ENCODE measurements around the gene CEBPE. TPM values are rescaled to one million over a fixed set of nuclear protein-coding genes. Genes with fewer than 3 reads are reported as not detected.

Gene CEBPE
- total and polyA plus RNA-seq, 2 experiments from 2014 or later, result not detected

- Histone ChIP-seq H3K36me3 (ENCODE audit: low read depth) (peaks cover 46% of the 10 kb centered on the region), H3K27ac (no peak overlapping the region), H3K4me2 (ENCODE audit: unreplicated experiment) (peak overlapping the region; percentile 47), H3K27me3 (replicated peaks; ENCODE audit: insufficient read depth) (no peaks in the 10 kb centered on the region), H3K4me1 (ENCODE audit: insufficient read depth) (peaks cover 21% of the 10 kb centered on the region), H3K9me3 (ENCODE audit: low read depth) (no peaks in the 10 kb centered on the region), H4K20me1 (ENCODE audit: insufficient read depth) (peaks cover 5% of the 10 kb centered on the region; the same call in 1 of the 2 replicates), H3K9ac (0 out of 2 replicates have a peak overlapping the region, but pooled peaks have one; percentile 29), H3K79me2 (ENCODE audit: insufficient read depth) (peaks cover 97% of the 10 kb centered on the region), H3K4me3 (peak overlapping the region; percentile 24; the same call in 1 of the 2 replicates), H3F3A (ENCODE audit: insufficient read depth) (peaks cover 62% of the 10 kb centered on the region), H3K9me2 (ENCODE audit: insufficient read depth) (no peaks in the 10 kb centered on the region), H2AFZ (no peak overlapping the region)
- DNase-seq, result peak; percentile 23
- in situ Hi-C loops (cut with MboI), result no loop called here
- TF ChIP-seq EZH2phosphoT487 (IDR thresholded peaks at IDR 0.05; ENCODE audit: insufficient read depth, low read depth) (no peak), EZH2 (IDR thresholded peaks at IDR 0.05; ENCODE audit: insufficient read depth, poor library complexity, severe bottlenecking) (no peak)
- 67 to 75% methylated on average over 14 of the region's 14 CpGs for WGBS, 2 experiments (ENCODE audit: low coverage in 1 of 2, low lambda C conversion rate in 2 of 2, missing lambda C conversion rate in 2 of 2)
Observed at GRCh38 chr14:23067847-23068788, 50.9 kb downstream of the CEBPE start.

Small RNA genes within 50 kb of the gene (small RNA-seq; reads per million reads assigned to genes)
- gene RNU6-1138P (ENCODE audit: low read depth, low replicate concordance), result not detected

Other genes starting within 250 kb of the CEBPE start
- gene LRP10, start 247.5 kb downstream of the CEBPE start, total RNA-seq (2014; rRNA removed; shearing (Covaris generic)), result 202 and 253 TPM in 2 replicates
- gene LRP10, start 247.5 kb downstream of the CEBPE start, polyA plus RNA-seq (2016; fragmentation: Nextera tagmentation; extraction: Ambion mirVana), result 159 and 161 TPM in 2 replicates
- 0.22 TPM in 1 of 2 replicates, not detected in the other for gene REM2, start 236.0 kb downstream of the CEBPE start, total RNA-seq (2014; rRNA removed; shearing (Covaris generic))
- gene REM2, start 236.0 kb downstream of the CEBPE start, polyA plus RNA-seq (2016; fragmentation: Nextera tagmentation; extraction: Ambion mirVana), result 0.29 TPM in 1 of 2 replicates, not detected in the other
- 42.6 and 57.2 TPM in 2 replicates for gene RBM23, start 200.1 kb downstream of the CEBPE start, total RNA-seq (2014; rRNA removed; shearing (Covaris generic))
- gene RBM23, start 200.1 kb downstream of the CEBPE start, polyA plus RNA-seq (2016; fragmentation: Nextera tagmentation; extraction: Ambion mirVana), result 33.8 and 36.5 TPM in 2 replicates
- gene PRMT5, start 189.9 kb downstream of the CEBPE start, total RNA-seq (2014; rRNA removed; shearing (Covaris generic)), result 42.2 and 61.0 TPM in 2 replicates
- gene PRMT5, start 189.9 kb downstream of the CEBPE start, polyA plus RNA-seq (2016; fragmentation: Nextera tagmentation; extraction: Ambion mirVana), result 80.1 and 84.1 TPM in 2 replicates
- 29.0 and 35.0 TPM in 2 replicates for gene HAUS4, start 162.2 kb downstream of the CEBPE start, total RNA-seq (2014; rRNA removed; shearing (Covaris generic))
- 14.1 and 14.5 TPM in 2 replicates for gene HAUS4, start 162.2 kb downstream of the CEBPE start, polyA plus RNA-seq (2016; fragmentation: Nextera tagmentation; extraction: Ambion mirVana)
- 62.7 and 70.7 TPM in 2 replicates for gene AJUBA, start 136.7 kb downstream of the CEBPE start, total RNA-seq (2014; rRNA removed; shearing (Covaris generic))
- gene AJUBA, start 136.7 kb downstream of the CEBPE start, polyA plus RNA-seq (2016; fragmentation: Nextera tagmentation; extraction: Ambion mirVana), result 17.8 and 19.3 TPM in 2 replicates
- 7.1 and 11.4 TPM in 2 replicates for gene C14orf93, start 109.1 kb downstream of the CEBPE start, total RNA-seq (2014; rRNA removed; shearing (Covaris generic))
- 2.2 and 3.4 TPM in 2 replicates for gene C14orf93, start 109.1 kb downstream of the CEBPE start, polyA plus RNA-seq (2016; fragmentation: Nextera tagmentation; extraction: Ambion mirVana)
- 217 and 263 TPM in 2 replicates for gene PSMB5, start 84.4 kb downstream of the CEBPE start, total RNA-seq (2014; rRNA removed; shearing (Covaris generic))
- 274 and 277 TPM in 2 replicates for gene PSMB5, start 84.4 kb downstream of the CEBPE start, polyA plus RNA-seq (2016; fragmentation: Nextera tagmentation; extraction: Ambion mirVana)
- not detected in 2 replicates for gene PSMB11, start 77.0 kb downstream of the CEBPE start, total RNA-seq (2014; rRNA removed; shearing (Covaris generic))
- not detected in 2 replicates for gene PSMB11, start 77.0 kb downstream of the CEBPE start, polyA plus RNA-seq (2016; fragmentation: Nextera tagmentation; extraction: Ambion mirVana)
- 3.8 and 5.6 TPM in 2 replicates for gene CDH24, start 61.7 kb downstream of the CEBPE start, total RNA-seq (2014; rRNA removed; shearing (Covaris generic))
- gene CDH24, start 61.7 kb downstream of the CEBPE start, polyA plus RNA-seq (2016; fragmentation: Nextera tagmentation; extraction: Ambion mirVana), result 1.0 and 1.5 TPM in 2 replicates
- gene ACIN1, start 24.1 kb downstream of the CEBPE start, total RNA-seq (2014; rRNA removed; shearing (Covaris generic)), result 61.0 and 63.7 TPM in 2 replicates
- gene ACIN1, start 24.1 kb downstream of the CEBPE start, polyA plus RNA-seq (2016; fragmentation: Nextera tagmentation; extraction: Ambion mirVana), result 28.8 and 35.5 TPM in 2 replicates
- gene C14orf119, start 23.8 kb downstream of the CEBPE start, total RNA-seq (2014; rRNA removed; shearing (Covaris generic)), result 48.7 and 55.5 TPM in 2 replicates
- gene C14orf119, start 23.8 kb downstream of the CEBPE start, polyA plus RNA-seq (2016; fragmentation: Nextera tagmentation; extraction: Ambion mirVana), result 157 and 166 TPM in 2 replicates
- not detected in 2 replicates for gene CIROP, start 14.3 kb downstream of the CEBPE start, total RNA-seq (2014; rRNA removed; shearing (Covaris generic))
- 0.09 TPM in 1 of 2 replicates, not detected in the other for gene CIROP, start 14.3 kb downstream of the CEBPE start, polyA plus RNA-seq (2016; fragmentation: Nextera tagmentation; extraction: Ambion mirVana)
- gene SLC7A8, start 64.4 kb upstream of the CEBPE start, total RNA-seq (2014; rRNA removed; shearing (Covaris generic)), result 2.7 and 6.7 TPM in 2 replicates
- 9.8 and 9.9 TPM in 2 replicates for gene SLC7A8, start 64.4 kb upstream of the CEBPE start, polyA plus RNA-seq (2016; fragmentation: Nextera tagmentation; extraction: Ambion mirVana)
- not detected in 2 replicates for gene RNF212B, start 118.7 kb upstream of the CEBPE start, total RNA-seq (2014; rRNA removed; shearing (Covaris generic))
- gene RNF212B, start 118.7 kb upstream of the CEBPE start, polyA plus RNA-seq (2016; fragmentation: Nextera tagmentation; extraction: Ambion mirVana), result not detected in 2 replicates
- gene HOMEZ, start 166.9 kb upstream of the CEBPE start, total RNA-seq (2014; rRNA removed; shearing (Covaris generic)), result 7.6 and 8.7 TPM in 2 replicates
- 5.0 and 5.8 TPM in 2 replicates for gene HOMEZ, start 166.9 kb upstream of the CEBPE start, polyA plus RNA-seq (2016; fragmentation: Nextera tagmentation; extraction: Ambion mirVana)
- 4.1 and 4.3 TPM in 2 replicates for gene PPP1R3E, start 183.6 kb upstream of the CEBPE start, total RNA-seq (2014; rRNA removed; shearing (Covaris generic))
- gene PPP1R3E, start 183.6 kb upstream of the CEBPE start, polyA plus RNA-seq (2016; fragmentation: Nextera tagmentation; extraction: Ambion mirVana), result 1.4 and 1.6 TPM in 2 replicates
- 22.5 and 35.0 TPM in 2 replicates for gene BCL2L2, start 187.6 kb upstream of the CEBPE start, total RNA-seq (2014; rRNA removed; shearing (Covaris generic))
- 6.4 and 8.1 TPM in 2 replicates for gene BCL2L2, start 187.6 kb upstream of the CEBPE start, polyA plus RNA-seq (2016; fragmentation: Nextera tagmentation; extraction: Ambion mirVana)
- 60.3 and 65.5 TPM in 2 replicates for gene PABPN1, start 202.2 kb upstream of the CEBPE start, total RNA-seq (2014; rRNA removed; shearing (Covaris generic))
- gene PABPN1, start 202.2 kb upstream of the CEBPE start, polyA plus RNA-seq (2016; fragmentation: Nextera tagmentation; extraction: Ambion mirVana), result 57.8 and 61.2 TPM in 2 replicates
- gene SLC22A17, start 233.6 kb upstream of the CEBPE start, total RNA-seq (2014; rRNA removed; shearing (Covaris generic)), result 32.8 and 42.3 TPM in 2 replicates
- gene SLC22A17, start 233.6 kb upstream of the CEBPE start, polyA plus RNA-seq (2016; fragmentation: Nextera tagmentation; extraction: Ambion mirVana), result 16.5 and 20.4 TPM in 2 replicates
- 8.6 and 17.3 TPM in 2 replicates for gene EFS, start 245.9 kb upstream of the CEBPE start, total RNA-seq (2014; rRNA removed; shearing (Covaris generic))
- gene EFS, start 245.9 kb upstream of the CEBPE start, polyA plus RNA-seq (2016; fragmentation: Nextera tagmentation; extraction: Ambion mirVana), result 3.9 and 4.2 TPM in 2 replicates

Data from GM23248 (cell line).